RWPE2 (cell line): Measurements from ENCODE around the gene NEAT1.
A peak's percentile ranks its signal among the peaks of the same experiment; 100 is the strongest.

Experiments used
- ATAC-seq: fragments of 200-7000 bp; cut with Tn5 transposase; 3 replicates; pipeline ENCODE4 v1.9.1; 2021; ENCODE audit warnings: low read depth
- DNase-seq: peaks from one replicate; pipeline ENCODE4 v3.0.0-alpha.2; 2020; ENCODE audit warnings: low spot score
- H3K27ac ChIP-seq: fragments of 450-650 bp; 2 replicates; pipeline ENCODE4 v1.5.1; 2017; ENCODE audit warnings: mild to moderate bottlenecking; ENCODE audit not compliant: poor library complexity, severe bottlenecking
- H3K27me3 ChIP-seq: fragments of 250-450 bp; sonication (Bioruptor Pico); 2 replicates; pipeline ENCODE4 v1.5.1; 2021; ENCODE audit warnings: mild to moderate bottlenecking, moderate library complexity; ENCODE audit not compliant: insufficient read depth, poor library complexity, severe bottlenecking
- H3K36me3 ChIP-seq: fragments of 250-450 bp; sonication (Bioruptor Pico); 2 replicates; pipeline ENCODE4 v1.5.1; 2020; ENCODE audit warnings: low read depth, mild to moderate bottlenecking, moderate library complexity
- H3K4me1 ChIP-seq: fragments of 250-450 bp; sonication (Bioruptor Pico); 2 replicates; pipeline ENCODE4 v1.5.1; 2021; ENCODE audit warnings: mild to moderate bottlenecking, moderate library complexity; ENCODE audit not compliant: insufficient read depth, poor library complexity, severe bottlenecking
- H3K4me3 ChIP-seq: fragments of 250-450 bp; sonication (Bioruptor Pico); 2 replicates; pipeline ENCODE4 v1.5.1; 2021; ENCODE audit warnings: mild to moderate bottlenecking, moderate library complexity; ENCODE audit not compliant: severe bottlenecking
- H3K9me3 ChIP-seq: fragments of 250-450 bp; sonication (Bioruptor Pico); 2 replicates; pipeline ENCODE4 v1.5.1; 2021; ENCODE audit warnings: mild to moderate bottlenecking, moderate library complexity; ENCODE audit not compliant: severe bottlenecking
- TF ChIP-seq, protein P1 (sequence below): fragments of 450-650 bp; IDR thresholded peaks from one replicate; pipeline ENCODE4 v1.5.1; 2017; ENCODE audit warnings: mild to moderate bottlenecking, moderate library complexity; ENCODE audit not compliant: poor library complexity, severe bottlenecking

NEAT1 gene

DNA sequence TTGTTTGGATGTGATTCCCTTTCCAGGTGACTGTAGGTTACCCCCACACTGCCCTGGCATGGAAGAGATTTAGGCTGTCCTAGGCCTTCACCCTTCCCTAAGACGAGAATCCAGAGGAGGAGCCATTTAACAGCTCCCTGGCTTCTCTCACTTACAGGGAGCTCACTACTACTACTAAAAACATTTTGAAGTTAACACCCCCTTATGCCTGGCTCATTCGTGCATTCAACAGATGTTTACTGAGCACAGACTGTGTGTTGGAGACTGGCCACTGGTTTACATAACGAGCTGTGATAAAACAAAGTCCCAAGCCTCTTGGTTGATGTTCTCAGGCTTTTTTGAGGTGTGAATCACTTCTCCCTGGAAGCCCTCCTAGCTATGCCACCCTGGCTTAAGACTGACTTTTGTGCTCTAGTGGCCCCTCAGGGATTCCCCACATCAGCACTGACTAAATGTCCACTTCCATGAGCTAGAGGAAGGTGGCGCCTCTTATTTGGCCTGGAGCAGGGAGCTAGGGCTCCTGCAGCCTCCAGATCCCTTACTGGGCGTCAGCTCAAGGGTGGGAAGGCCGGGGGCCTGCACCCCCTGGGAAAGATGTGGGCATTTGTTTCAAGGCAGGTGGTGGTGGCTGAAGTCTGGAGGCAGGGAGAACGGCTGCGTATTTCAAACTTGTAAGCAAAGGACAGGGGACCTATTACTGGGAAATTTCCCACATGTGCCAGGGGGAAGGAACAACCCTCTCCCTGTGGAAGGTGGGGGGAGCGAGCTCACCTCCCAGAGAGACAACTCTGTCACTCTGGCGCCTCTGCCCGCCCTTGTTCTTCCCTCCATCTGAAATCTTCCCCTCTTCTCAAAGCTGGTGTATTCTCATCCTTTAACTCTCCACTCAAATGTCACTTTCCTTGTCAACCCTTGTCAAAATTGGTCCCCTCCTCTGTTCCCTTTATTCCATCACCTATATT, 56.9 kb downstream of the NEAT1 start:
- H3K36me3 ChIP-seq: no peaks in the 10 kb centered on the region
- no peak overlapping the region for H3K4me3 ChIP-seq
- no peak for DNase-seq
- peak overlapping the region; percentile 89 for H3K27ac ChIP-seq
- TF ChIP-seq, protein P1, sequence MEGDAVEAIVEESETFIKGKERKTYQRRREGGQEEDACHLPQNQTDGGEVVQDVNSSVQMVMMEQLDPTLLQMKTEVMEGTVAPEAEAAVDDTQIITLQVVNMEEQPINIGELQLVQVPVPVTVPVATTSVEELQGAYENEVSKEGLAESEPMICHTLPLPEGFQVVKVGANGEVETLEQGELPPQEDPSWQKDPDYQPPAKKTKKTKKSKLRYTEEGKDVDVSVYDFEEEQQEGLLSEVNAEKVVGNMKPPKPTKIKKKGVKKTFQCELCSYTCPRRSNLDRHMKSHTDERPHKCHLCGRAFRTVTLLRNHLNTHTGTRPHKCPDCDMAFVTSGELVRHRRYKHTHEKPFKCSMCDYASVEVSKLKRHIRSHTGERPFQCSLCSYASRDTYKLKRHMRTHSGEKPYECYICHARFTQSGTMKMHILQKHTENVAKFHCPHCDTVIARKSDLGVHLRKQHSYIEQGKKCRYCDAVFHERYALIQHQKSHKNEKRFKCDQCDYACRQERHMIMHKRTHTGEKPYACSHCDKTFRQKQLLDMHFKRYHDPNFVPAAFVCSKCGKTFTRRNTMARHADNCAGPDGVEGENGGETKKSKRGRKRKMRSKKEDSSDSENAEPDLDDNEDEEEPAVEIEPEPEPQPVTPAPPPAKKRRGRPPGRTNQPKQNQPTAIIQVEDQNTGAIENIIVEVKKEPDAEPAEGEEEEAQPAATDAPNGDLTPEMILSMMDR: peak; percentile 49
- peaks cover 29% of the 10 kb centered on the region for H3K4me1 ChIP-seq
- H3K27me3 ChIP-seq: no peaks in the 10 kb centered on the region
- H3K9me3 ChIP-seq: no peaks in the 10 kb centered on the region
- peak; percentile 20; the same call in 1 of the 3 replicates for ATAC-seq

DNA sequence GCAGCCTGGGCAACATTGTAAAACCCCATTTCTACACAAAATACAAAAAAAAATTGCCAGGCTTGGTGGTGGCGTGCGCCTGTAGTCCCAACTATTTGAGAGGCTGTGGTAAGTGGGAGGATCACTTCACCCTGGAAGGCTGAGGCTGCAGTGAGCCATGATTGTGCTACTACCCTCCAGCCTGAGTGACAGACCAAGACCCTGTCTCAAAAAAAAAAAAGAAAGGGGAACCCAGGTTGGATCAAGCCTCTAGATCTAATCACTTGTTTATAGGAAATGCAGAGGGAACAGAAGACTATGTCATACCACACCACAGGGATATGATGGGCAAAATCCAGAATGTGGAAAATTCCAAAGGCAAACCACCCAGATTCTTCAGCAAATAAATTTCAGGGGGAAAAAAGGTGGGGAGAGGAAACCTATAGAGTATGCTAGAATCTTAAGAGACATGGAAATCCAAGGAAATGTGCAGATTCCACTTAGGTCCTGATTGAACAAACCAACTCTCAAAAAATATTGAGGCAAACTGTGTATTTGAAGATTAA, 59.8 kb downstream of the NEAT1 start:
- no peak overlapping the region for H3K4me3 ChIP-seq
- peak overlapping the region; percentile 89 for H3K27ac ChIP-seq
- H3K9me3 ChIP-seq: no peaks in the 10 kb centered on the region

DNA sequence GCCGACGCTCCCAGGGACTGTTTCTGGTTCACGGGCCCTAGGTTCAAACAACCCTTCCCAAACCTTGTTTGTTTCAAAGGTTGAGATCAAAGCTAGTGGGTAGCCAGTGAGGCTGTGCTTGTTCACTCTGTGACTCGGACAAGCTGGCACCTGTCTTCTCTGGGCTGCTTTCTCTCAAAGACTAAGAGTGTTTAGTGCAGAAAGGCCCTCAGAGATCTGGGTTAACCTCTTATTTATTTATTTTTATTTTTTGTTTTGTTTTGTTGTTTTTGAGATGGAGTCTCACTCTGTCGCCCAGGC, 63.3 kb downstream of the NEAT1 start:
- TF ChIP-seq, protein P1: no peak
- H3K27ac ChIP-seq: peak overlapping the region; percentile 99
- no peaks in the 10 kb centered on the region for H3K27me3 ChIP-seq
- H3K4me3 ChIP-seq: no peak overlapping the region
- H3K4me1 ChIP-seq: peaks cover 60% of the 10 kb centered on the region
- no peaks in the 10 kb centered on the region for H3K9me3 ChIP-seq
- no peak for DNase-seq
- H3K36me3 ChIP-seq: no peaks in the 10 kb centered on the region
- ATAC-seq: no peak

More for the DNA sequence above, 59.8 kb downstream of the NEAT1 start:
- Histone ChIP-seq H3K4me1 (peaks cover 47% of the 10 kb centered on the region), H3K27me3 (no peaks in the 10 kb centered on the region), H3K36me3 (no peaks in the 10 kb centered on the region)
- TF ChIP-seq, protein P1: no peak
- DNase-seq (no peak), ATAC-seq (no peak)

DNA sequence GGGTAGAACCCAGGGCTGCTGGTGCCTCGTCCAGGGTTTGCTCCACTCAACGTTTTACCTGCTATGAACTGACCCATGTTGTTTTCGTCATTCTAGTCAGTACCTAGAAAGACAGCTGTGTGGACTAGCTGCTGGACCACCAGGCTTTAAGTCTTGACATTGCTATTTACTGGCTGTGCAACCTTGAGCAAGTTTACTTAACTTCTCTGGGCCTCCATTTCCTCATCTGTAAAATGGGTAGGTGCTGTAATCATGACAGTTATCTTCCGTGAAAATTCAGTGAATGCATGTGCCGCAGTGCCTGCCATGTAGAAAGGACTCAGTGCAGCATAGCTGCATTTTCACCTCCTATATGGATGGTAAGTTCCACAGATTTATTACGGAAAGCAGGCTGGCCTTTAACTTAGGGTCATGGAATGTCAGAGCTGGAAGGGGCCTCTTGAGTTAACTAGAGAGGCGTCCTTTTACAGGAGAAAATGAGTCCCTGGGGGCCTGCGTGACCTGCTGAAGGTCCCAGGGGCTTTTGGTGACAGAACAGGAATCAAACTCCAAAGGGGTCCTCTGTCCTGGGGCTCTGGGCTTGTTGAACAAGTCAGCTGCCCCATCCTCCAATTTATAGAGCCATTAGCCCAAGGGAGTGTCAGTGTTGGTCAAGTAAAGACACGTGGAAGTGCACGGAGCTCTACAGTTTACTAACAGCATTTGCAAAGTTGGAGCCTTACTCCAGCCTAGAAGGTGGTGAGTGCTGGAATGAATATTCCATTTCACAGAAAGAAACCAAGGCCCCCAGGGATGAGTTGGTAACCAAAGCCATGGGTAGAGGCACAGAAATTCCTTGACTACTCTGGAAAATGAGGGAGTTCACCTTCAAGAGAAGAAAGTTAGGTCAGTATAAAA, 64.2 kb downstream of the NEAT1 start:
- Histone ChIP-seq H3K27me3 (no peaks in the 10 kb centered on the region), H3K9me3 (no peaks in the 10 kb centered on the region), H3K4me1 (peaks cover 64% of the 10 kb centered on the region), H3K4me3 (no peak overlapping the region), H3K36me3 (no peaks in the 10 kb centered on the region), H3K27ac (peak overlapping the region; percentile 99)
- no peak for ATAC-seq
- TF ChIP-seq, protein P1: no peak
- DNase-seq: no peak
